ACC112 (cell line): ENCODE measurements around the gene LRRC8B.
"Not testable (repeated sequence)": the region's sequence is repeated elsewhere in the genome, so short reads cannot be mapped to it uniquely, and the experiment has no call there.

ENCODE experiments used
- H2AFZ ChIP-seq: fragments of 200-600 bp; sonication (generic); one replicate; pipeline ENCODE4 v1.6.0; 2017; ENCODE audit warnings: antibody characterized with exemption, low read length; ENCODE audit not compliant: unreplicated experiment
- H3K27ac ChIP-seq: fragments of 200-600 bp; sonication (generic); 2 replicates; pipeline ENCODE4 v1.5.1; 2014; ENCODE audit warnings: low read depth, mild to moderate bottlenecking, antibody characterized with exemption, low read length, moderate library complexity
- H3K27me3 ChIP-seq: fragments of 200-600 bp; sonication (generic); 2 replicates; pipeline ENCODE4 v1.6.1; 2014; ENCODE audit warnings: mild to moderate bottlenecking, antibody characterized with exemption, low read length, moderate library complexity, mixed read lengths; ENCODE audit not compliant: insufficient read depth
- H3K36me3 ChIP-seq: fragments of 200-600 bp; sonication (generic); 2 replicates; pipeline ENCODE4 v1.6.1; 2016; ENCODE audit warnings: mild to moderate bottlenecking, antibody characterized with exemption, low read length, moderate library complexity, mixed read lengths; ENCODE audit not compliant: insufficient read depth
- H3K4me1 ChIP-seq: fragments of 200-600 bp; sonication (generic); one replicate; pipeline ENCODE4 v1.6.1; 2016; ENCODE audit warnings: low read length, mixed read lengths; ENCODE audit not compliant: insufficient read depth, unreplicated experiment, control insufficient read depth
- H3K4me3 ChIP-seq: fragments of 200-600 bp; sonication (generic); 2 replicates; pipeline ENCODE4 v1.5.1; 2014; ENCODE audit warnings: mild to moderate bottlenecking, low read depth, low read length
- H3K79me2 ChIP-seq: fragments of 200-600 bp; sonication (generic); one replicate; pipeline ENCODE4 v1.6.0; 2016; ENCODE audit warnings: low read length; ENCODE audit not compliant: control insufficient read depth, unreplicated experiment, insufficient read depth

Gene LRRC8B

GRCh38 chr1:89536555-89537341 is 12.1 kb downstream of the LRRC8B start:
- H3K4me1 ChIP-seq: peaks cover 4% of the 10 kb centered on the region
- no peak overlapping the region for H3K27ac ChIP-seq
- H3K79me2 ChIP-seq: no peaks in the 10 kb centered on the region
- no peaks in the 10 kb centered on the region for H3K27me3 ChIP-seq
- no peaks in the 10 kb centered on the region for H3K36me3 ChIP-seq
- no peak overlapping the region for H2AFZ ChIP-seq
- no peak overlapping the region for H3K4me3 ChIP-seq

- Histone ChIP-seq H3K4me1 (peaks cover 4% of the 10 kb centered on the region), H3K79me2 (no peaks in the 10 kb centered on the region)
Observed at GRCh38 chr1:89538361-89538760, 13.7 kb downstream of the LRRC8B start.

GRCh38 chr1:89539128-89539527 is 14.5 kb downstream of the LRRC8B start:
- no peak overlapping the region for H3K27ac ChIP-seq
- H3K79me2 ChIP-seq: no peaks in the 10 kb centered on the region
- H2AFZ ChIP-seq: no peak overlapping the region
- no peaks in the 10 kb centered on the region for H3K27me3 ChIP-seq
- H3K4me1 ChIP-seq: peaks cover 4% of the 10 kb centered on the region
- H3K36me3 ChIP-seq: no peaks in the 10 kb centered on the region
- no peak overlapping the region for H3K4me3 ChIP-seq

More at GRCh38 chr1:89538361-89538760, 13.7 kb downstream of the LRRC8B start:
- no peak overlapping the region for H3K4me3 ChIP-seq
- H2AFZ ChIP-seq: no peak overlapping the region
- no peaks in the 10 kb centered on the region for H3K36me3 ChIP-seq
- no peaks in the 10 kb centered on the region for H3K27me3 ChIP-seq
- H3K27ac ChIP-seq: no peak overlapping the region

GRCh38 chr1:89540406-89540970 is 15.9 kb downstream of the LRRC8B start:
- no peak overlapping the region for H2AFZ ChIP-seq

GRCh38 chr1:89542345-89542744 is 17.7 kb downstream of the LRRC8B start:
- Histone ChIP-seq H3K36me3 (no peaks in the 10 kb centered on the region), H3K4me1 (peaks cover 27% of the 10 kb centered on the region), H3K79me2 (no peaks in the 10 kb centered on the region), H3K4me3 (no peak overlapping the region), H3K27me3 (no peaks in the 10 kb centered on the region), H3K27ac (no peak overlapping the region), H2AFZ (no peak overlapping the region)

More at GRCh38 chr1:89540406-89540970, 15.9 kb downstream of the LRRC8B start:
- Histone ChIP-seq H3K27ac (no peak overlapping the region), H3K36me3 (no peaks in the 10 kb centered on the region), H3K4me3 (no peak overlapping the region), H3K27me3 (no peaks in the 10 kb centered on the region), H3K4me1 (peaks cover 10% of the 10 kb centered on the region), H3K79me2 (no peaks in the 10 kb centered on the region)

GRCh38 chr1:89543632-89544031 is 19.0 kb downstream of the LRRC8B start:
- not testable (repeated sequence) for H3K27me3 ChIP-seq, H3K79me2 ChIP-seq, H2AFZ ChIP-seq, H3K4me3 ChIP-seq, H3K36me3 ChIP-seq, H3K27ac ChIP-seq
- peaks cover 35% of the 10 kb centered on the region for H3K4me1 ChIP-seq

- H2AFZ ChIP-seq: no peak overlapping the region
- no peaks in the 10 kb centered on the region for H3K27me3 ChIP-seq
- H3K36me3 ChIP-seq: no peaks in the 10 kb centered on the region
- no peaks in the 10 kb centered on the region for H3K79me2 ChIP-seq
- peaks cover 39% of the 10 kb centered on the region for H3K4me1 ChIP-seq
- no peak overlapping the region for H3K4me3 ChIP-seq
- no peak overlapping the region for H3K27ac ChIP-seq
Observed at GRCh38 chr1:89545264-89546038, 20.8 kb downstream of the LRRC8B start.

- no peak overlapping the region for H3K4me3 ChIP-seq
- H3K36me3 ChIP-seq: no peaks in the 10 kb centered on the region
- no peaks in the 10 kb centered on the region for H3K79me2 ChIP-seq
- peaks cover 39% of the 10 kb centered on the region for H3K4me1 ChIP-seq
- H3K27me3 ChIP-seq: no peaks in the 10 kb centered on the region
- no peak overlapping the region for H2AFZ ChIP-seq
- H3K27ac ChIP-seq: peak overlapping the region; percentile 28; the same call in 1 of the 2 replicates
Observed at GRCh38 chr1:89546082-89546889, 21.7 kb downstream of the LRRC8B start.

- H3K27me3 ChIP-seq: no peaks in the 10 kb centered on the region
- H2AFZ ChIP-seq: no peak overlapping the region
- no peaks in the 10 kb centered on the region for H3K36me3 ChIP-seq
- H3K79me2 ChIP-seq: no peaks in the 10 kb centered on the region
- H3K27ac ChIP-seq: peak overlapping the region; percentile 54
- H3K4me3 ChIP-seq: no peak overlapping the region
- H3K4me1 ChIP-seq: peaks cover 39% of the 10 kb centered on the region
Observed at GRCh38 chr1:89546934-89547562, 22.4 kb downstream of the LRRC8B start.
